GM21825 (cell line): Measurements from ENCODE around the gene SLC4A5.
A peak's percentile ranks its signal among the peaks of the same experiment; 100 is the strongest.
"Not testable (repeated sequence)": the region's sequence is repeated elsewhere in the genome, so short reads cannot be mapped to it uniquely, and the experiment has no call there.

Source experiments
- ATAC-seq: cut with Tn5 transposase; IDR thresholded peaks from one replicate; pipeline ENCODE4 v1.9.1; 2021; ENCODE audit warnings: mild to moderate bottlenecking, moderate library complexity; ENCODE audit not compliant: unreplicated experiment

The SLC4A5 gene

DNA sequence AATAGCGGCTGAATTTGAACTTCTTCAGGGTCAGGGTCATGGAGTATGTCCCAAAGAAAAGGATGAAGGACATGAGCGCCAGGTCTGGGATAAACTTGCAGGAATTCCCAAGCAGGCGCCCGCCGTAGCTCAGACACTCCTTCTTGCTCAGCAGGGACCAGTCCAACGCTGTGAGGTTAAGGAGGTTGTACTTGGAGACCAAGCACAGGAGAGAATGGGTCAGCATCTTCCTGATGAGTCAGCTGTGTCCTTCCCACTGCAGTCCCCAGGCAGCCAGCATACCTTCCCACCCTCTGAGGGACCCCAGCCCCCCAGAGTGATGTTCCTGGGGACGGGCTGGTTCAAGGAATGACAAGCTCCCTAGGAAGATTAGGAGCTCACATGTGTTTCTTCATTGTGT, 103.9 kb downstream of the SLC4A5 start:
- ATAC-seq = no peak

DNA sequence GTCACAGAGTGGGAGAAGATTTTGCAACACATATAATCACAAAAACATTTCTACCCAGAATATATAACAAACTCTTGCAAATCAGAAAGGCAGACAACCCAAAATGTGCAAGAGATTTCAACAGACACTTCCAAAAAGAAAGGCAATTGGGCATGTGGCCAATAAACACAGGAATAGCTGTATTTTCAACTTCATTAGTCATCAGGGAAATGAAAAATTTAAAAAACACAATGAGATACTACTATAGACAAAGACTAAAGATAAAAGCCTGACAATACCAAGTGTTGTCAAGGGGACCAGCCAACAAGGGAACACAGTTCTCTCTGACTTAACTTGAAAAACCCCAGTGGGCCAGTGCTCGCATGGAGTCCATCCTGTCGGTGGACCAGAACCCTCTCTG, 104.3 kb downstream of the SLC4A5 start:
- ATAC-seq = no peak

DNA sequence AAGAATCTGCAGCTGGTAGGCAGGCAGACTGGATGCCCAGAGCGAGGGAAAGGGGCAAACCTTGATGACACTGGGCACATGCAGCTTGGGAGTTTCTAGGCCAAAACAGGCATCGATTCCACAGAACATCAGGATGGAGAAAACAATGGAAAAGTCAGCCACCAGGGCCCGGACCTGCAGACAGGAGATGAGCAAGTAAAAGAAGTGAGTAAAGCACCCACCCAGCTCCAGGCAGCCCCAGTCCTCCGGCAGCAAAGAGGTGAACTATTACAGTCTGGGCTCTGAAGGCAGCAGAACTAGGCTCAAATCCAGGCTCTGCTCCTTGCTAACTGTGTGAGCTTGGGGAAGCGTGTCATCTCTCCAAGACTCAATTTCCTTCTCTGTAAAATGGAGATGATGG, 108.2 kb downstream of the SLC4A5 start:
- no peak for ATAC-seq

DNA sequence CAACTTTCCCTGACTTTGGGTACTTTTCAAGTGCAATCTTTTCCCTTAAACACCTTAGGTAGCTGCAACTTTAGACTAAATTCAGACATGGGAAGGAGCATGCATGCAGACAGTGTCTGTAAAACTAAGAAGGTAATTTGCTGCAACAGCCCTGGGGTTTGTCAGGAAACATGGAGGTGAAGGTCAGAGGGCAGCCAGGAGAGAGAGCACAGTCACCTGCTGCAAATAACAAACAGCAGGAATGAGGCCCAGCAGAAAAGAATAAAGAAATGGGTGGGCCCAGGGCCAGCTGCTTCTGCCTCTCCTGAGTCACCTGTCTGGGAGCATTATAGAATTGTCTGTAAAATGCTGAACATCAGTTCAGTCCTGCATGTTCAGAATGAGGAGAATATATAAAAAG, 109.6 kb downstream of the SLC4A5 start:
- ATAC-seq = no peak

DNA sequence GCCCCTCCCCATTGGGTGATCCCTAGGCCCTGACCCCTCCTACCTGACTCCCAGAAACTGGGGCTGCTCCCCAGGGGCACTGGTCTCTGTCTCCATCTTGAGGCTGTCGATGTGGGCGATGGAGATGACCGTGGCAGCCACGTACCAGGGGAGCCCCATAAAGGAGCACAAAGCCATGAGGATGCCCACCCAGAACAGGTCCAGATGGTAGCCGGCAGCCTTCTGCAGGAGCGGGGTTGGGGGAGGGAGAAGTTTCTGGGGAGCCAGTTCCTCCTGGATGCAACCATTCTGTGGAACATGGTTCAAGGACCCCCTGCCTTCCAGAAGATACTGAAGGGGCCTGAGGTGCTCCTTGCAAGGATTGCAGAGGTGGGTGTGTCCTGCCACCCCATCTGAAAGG, 110.8 kb downstream of the SLC4A5 start:
- no peak for ATAC-seq

DNA sequence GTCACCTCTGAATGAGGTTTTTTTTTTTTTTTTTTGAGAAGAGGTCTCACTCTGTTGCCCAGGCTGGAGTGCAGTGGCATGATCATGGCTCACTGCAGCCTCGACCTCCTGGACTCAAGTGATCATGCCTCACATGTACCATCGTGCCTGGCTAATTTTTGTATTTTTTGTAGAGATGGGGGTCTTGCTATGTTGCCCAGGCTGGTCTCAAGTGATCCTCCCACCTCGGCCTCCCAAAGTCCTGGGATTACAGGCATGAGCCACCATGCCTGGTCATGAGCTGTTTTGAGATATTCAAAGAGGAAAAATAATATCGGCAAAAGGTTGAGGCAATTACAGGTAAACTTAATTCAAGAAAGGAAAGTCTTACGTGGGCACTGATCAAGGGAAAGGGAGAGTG, 113.4 kb downstream of the SLC4A5 start:
- ATAC-seq = not testable (repeated sequence)

DNA sequence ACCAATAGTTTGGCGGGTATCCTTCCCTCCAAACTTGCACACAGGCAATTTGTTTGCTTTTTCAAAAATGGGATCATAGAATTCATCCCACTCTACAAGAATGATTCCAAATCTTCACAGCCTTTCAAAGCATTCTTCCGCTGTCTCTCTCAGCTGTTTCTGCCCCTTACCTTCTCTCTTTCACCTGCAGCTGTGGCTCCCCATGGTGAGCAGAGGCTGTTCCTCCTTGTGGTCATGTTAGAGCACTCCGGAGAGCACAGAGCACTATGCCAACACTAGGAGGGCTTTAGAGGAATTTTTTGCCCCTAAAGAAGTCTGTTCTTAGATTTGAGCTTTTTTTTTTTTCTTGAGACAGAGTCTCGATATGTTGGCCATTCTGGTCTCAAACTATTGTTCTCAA, 114.4 kb downstream of the SLC4A5 start:
- no peak for ATAC-seq

DNA sequence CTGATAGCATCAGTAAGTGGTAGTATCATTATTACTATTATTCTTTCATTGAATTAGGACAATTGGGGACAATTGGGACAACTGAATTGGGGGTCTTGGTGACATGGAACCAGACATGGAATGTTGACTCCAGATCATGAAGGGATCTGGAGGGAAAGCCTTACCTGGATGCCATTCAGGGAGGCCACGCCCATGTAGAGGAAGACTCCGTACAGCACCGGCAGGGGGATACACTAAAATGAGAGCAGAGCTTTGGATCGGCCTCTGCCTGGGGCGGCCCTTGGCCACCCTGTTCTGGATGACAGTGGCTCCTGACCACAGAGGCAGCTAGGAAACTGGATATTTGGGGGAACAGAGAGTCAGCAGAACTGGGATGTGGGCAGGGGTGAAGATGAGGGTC, 115.6 kb downstream of the SLC4A5 start:
- ATAC-seq = no peak

DNA sequence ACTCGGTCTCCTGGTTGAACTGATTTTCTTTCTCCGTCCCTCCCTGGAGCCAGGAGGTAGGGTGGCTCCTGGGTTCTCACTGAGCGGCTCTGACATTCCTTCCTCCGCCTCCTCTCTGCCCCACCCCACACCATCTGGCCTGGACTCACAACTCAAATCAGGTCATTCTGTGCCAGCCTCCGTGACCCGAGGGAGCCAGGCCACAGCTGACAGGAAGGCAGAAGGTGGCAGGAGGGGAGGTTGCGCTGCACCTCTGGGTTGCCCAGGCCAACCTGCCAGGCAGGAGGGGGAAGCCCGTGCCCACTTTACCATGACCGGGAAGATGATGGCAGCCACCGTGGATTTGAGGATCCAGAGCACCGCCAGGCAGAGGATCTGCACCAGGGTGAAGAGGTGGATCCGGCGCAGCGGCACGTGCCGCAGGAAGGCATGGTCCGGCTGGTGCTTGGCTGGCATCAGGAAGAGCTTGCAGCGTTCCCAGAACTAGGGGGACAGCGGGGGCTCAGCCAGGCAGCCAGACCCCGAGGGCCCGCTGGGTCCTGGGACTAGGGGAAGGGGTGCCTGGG, 116.5 kb downstream of the SLC4A5 start:
- no peak for ATAC-seq

DNA sequence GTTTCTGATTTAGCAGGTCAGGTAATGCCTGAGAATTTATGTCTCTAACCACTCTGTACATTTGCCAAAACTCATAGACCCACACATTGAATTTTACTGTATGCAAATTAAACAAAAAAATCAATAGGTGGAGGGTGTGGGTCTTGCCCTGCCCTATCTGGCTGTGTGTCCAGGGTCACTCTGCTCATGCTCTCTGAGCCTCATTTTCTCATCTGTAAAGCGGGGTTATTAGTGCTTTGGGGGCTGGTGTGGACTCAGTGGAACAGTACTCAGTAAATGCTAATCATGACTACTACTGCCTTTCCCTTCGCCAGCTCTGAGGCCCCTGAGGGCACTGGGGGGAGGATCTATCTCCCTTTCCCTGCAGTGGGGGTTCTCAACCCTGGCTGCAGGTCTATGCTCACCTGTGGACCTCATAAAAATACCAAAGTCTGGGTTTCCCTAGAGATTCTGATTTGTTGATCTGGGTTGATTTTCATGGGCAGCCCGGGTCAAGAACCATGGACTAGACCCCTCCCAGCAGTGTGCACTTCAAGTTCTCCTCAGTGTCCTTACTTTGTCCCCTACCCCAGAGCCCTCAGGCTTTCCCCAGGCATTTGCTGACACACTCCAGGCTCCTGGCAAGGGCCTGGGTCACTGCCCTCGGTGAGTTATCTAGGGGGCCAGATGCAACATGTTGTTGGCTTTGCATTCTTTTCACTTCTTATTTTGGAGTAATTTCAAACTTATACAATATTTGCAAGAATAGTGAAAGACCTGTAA, 117.3 kb downstream of the SLC4A5 start:
- ATAC-seq = no peak

DNA sequence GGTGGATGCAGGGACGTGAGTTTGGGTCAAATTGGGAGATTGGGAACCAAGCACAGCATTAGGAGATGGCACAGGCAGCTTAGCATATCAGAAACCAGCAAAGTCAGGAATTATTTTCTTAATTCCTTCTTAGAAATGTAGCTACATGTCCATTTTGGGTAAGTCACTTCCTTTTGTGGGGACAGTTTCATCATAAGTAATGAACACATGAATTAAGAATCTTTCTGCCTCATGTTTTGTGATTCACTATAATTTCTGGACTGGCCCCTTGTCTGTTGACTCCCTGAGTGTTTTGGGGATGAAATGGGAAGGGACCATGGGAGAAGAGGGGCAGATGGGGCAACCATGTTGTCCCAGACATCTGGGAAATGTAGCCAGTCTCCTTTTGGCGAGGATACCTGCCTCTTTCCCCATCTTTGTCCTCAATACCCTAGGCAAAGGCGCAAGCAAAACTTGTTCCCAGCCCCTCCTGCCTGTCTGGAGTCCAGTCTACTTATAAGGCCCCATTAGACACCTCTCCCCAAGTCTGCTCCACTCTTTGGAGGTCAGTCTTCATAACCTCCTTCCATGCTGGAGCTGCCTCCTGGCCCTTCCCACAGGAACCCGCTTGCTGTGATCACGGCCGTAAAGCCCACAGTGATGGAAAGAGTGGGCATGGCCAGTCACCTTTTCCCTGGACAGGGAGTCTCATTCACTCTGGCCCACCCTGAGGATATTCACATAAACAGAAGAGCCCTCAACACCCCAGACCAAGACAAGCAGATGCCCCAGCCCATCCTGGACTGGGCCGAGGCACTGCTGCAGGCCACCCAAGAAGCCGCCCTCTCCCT, 119.1 kb downstream of the SLC4A5 start:
- ATAC-seq = no peak

DNA sequence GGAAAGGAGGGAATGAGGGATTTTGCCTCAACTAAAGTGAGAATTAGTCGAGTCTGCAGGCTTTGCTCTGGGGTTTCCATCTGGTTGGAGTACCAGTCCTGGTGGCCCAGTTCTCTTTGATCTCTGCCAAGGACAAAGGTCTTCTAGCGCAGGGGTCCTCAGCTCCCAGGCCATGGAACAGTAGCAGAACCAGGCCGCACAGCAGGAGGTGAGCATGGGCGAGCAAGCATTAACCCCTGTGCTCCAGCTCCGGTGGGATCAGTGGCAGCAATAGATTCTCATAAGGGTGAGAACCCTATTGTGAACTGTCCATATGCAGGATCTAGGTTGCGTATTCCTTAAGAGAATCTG, 120.9 kb downstream of the SLC4A5 start:
- ATAC-seq = no peak

DNA sequence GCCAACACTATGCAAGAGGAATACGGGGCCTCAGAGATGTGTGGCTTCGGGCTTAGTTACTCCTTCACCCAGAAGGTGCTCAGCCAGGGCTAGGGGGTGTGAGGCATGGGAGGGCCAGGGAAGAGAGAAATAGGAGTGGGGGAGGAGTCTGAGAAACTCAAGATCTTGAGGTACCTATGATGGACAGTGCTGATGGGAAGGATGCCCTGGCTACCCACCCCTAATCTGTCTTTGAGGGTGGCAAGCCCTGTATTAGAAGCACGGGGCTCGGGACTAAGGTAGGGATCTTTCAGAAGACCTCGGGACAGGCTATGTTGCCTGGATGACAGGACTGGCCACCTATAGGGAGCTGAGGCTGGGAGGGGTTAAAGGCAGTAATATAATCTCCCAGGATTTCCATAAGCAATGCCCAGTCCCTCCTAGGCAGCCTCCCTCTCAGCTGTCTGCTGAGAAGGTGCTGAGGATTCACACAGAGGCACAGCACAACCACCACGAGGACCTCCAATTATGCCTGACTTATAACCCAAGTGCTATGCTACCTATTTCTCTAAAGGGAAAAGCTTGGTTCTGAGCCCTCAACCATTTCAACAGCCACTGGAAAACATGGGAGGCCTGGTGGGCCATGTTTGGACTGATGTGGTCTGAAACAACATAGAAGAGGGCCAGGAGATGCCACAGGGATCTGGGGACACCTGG, 121.5 kb downstream of the SLC4A5 start:
- ATAC-seq = no peak

DNA sequence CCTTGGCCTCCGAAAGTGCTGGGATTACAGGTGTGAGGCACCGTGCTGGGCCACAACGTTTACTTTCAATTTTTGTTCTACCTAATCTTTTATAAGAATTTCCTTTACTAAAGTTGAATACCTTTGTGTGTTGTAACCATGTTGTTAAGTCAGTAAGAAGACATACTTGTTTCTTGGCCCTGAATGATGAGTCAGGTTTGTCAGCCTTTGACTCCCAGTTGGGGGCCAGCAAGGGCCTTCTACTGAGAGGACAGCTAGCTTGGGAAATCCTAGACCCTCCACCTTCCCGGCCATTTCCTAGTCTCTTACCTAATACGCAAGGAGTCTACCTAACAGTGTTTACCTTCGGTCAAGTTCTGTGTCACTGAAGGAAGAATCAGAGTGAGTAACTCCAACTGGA, 122.1 kb downstream of the SLC4A5 start:
- ATAC-seq = no peak

DNA sequence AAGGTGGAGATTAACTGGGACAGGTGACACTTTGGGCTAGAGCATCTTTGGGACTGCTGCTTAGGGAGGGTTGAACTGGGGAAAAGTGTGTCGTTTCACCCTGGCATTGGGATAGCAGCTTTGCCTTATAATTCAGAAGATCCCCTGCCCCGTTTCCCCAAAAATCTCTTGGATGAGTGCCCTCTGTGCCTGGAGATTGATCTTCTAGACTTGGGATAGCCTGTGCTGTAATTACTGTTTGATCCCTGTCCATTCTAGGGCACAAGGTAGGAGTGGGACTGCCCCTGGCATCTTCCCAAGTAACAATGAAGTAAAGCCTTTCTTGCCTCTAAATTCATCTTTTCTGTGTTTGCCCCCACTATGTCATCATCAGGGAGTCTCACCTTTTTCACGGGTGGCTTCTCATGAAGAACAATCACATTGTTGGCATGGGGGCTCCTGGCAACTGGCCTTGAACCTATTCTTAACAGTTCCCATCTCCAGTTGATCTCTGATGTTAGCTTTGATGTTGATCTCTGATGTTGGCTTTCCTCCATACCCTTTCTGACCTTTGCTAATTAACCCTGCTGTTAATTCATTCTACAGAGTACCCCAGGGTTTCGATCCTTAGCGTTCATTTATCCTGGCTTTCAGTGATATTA, 123.2 kb downstream of the SLC4A5 start:
- ATAC-seq = no peak

DNA sequence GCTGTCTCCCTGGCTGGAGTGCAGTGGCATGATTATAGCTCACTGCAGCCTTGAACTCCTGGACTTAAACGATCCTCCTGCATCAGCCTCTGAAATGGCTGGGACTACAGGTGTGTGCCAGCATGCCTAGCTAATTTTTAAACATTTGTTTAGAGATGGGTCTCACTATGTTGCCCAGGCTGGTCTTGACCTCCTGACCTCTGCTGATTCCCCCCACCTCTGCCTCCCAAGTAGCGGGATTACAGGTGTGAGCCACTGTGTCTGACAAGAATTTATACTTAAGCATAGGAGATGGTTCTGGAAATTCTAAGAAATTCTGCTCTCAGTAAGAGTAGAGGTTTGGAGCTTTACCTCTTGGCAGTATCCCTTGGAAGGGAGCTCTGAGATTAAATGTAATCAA, 126.6 kb downstream of the SLC4A5 start:
- no peak for ATAC-seq

DNA sequence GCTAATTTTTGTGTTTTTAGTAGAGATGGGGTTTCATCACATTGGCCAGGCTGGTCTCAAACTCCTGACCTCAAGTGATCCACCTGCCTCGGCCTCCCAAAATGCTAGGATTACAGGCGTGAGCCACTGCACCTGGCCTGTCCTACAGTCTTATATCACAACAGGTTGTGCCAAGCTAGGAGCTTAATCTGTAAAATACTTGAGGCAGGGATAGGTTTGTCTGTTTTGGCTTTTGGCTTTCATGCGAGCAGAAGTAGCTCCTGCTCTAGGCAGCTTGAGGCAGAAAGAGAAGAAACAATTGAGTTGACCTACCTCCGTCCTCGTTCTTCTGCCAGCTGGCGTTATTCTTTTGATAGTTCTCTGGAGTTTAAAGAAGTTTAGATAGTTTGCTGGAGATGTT, 127.4 kb downstream of the SLC4A5 start:
- ATAC-seq = not testable (repeated sequence)

DNA sequence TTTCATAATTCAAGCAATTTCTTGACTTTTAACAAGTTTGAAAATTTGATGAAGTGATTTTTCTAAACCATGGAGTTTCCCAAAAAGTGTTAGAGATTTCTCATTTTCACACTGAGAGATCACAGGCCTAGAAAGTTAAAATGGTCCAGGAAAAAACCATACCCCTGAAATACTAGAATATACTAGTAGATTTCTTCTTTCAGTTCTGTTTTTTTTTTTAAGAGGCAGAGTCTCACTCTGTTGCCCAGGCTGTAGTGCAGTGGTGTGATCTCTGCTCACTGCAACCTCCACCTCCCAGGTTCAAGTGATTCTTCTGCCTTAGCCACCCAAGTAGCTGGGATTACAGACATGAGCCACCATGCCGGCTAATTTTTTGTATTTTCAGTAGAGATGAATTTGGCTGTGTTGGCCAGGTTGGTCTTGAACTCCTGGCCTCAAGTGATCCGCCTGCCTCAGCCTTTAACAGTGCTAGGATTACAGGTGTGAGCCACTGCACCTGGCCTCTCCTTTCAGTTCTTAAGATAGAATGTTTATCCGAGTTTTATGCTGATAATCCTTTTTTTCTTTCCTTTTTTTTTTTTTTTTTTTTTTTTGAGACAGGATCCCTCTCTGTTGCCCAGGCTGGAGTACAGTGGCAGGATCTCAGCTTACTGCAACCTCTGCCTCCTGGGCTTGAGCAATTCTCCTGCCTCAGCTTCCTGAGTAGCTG, 130.4 kb downstream of the SLC4A5 start:
- ATAC-seq = no peak

DNA sequence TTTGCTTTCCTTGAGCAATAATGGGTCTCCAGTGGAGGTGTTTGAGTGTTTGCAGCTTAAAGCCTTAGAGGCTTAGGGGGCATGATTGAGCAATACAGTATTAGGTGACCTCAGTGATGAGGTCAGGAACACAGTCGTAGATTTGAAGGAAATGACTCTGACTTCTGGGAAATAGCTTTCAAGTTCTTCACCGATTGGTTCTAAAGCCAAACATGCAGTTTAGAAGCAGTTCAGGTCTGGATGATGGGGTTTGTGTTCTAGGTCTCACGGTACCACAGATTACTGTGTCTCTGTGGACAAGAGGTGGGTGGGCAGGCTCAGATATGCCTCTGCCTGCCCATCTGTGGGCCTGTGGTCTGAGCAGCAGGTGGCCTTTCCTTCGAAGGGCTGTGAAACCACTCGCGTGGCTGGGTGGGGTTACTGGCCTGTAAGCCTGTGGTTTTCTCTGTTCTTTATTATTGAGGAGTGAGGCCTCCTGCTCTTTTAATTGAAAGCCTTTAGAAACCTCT, 137.0 kb downstream of the SLC4A5 start:
- peak; percentile 64 for ATAC-seq

DNA sequence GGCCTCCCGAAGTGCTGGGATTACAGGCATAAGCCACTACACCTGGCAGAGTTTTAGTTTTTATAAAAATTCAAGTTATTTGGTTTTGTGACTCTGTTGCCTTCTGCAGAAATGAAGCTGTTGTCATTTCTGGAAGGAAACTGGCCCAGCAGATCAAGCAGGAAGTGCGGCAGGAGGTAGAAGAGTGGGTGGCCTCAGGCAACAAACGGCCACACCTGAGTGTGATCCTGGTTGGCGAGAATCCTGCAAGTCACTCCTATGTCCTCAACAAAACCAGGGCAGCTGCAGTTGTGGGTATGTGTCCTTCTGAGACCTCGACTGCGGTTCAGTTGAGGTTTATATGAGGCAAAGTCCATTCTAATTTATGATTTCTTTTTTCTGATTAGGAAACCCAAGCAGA, 137.6 kb downstream of the SLC4A5 start:
- ATAC-seq = no peak
